GM18508 (cell line): ENCODE results near the gene ALDOA.

Experiments used
- ATAC-seq: cut with Tn5 transposase; IDR thresholded peaks from one replicate; pipeline ENCODE4 v1.9.1; 2021; ENCODE audit warnings: moderate number of reproducible peaks; ENCODE audit not compliant: insufficient read depth, unreplicated experiment

Gene ALDOA

GRCh38 chr16:30087181-30087898 is 21.8 kb downstream of the ALDOA start:
- no peak for ATAC-seq

- ATAC-seq, result no peak
Measured at GRCh38 chr16:30088237-30088831, 22.8 kb downstream of the ALDOA start.

DNA sequence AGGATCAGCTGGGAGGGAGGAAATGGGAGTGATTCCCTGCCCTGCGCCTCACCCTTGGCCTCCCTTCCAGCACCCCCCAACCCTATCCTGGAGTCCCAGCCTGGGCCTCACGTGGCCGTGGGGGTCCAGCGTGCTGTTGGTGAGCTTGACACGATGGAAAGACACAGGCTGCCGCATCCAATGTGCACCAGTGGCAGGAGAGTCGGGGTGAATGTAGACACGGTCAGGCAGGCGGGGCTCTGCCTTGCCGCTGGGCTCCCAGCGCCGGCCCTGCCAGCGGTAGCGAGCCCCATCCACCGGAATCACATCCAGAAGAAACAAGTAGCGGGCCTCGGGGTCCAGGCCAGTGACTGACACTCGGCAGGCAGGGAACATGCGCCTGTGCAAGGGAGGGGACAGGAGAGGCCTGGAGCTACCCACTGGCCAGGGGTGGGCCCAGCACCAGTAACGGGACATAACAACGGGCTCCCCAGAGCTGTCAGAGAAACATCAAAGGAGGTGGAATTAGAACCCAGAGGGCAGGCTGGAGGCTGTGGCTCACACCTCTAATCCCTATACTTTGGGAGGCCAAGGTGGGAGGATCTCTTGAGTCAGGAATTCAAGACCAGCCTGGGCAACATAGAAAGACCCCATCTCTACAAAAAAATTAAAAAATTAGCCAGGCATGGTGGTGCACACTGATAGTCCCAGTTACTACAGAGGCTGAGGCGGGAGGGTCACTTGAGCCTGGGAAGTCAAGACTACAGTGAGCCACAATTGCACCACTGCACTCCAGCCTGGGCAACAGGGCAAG is 23.5 kb downstream of the ALDOA start:
- ATAC-seq, result no peak

GRCh38 chr16:30090610-30091331 is 25.2 kb downstream of the ALDOA start:
- no peak for ATAC-seq

GRCh38 chr16:30091474-30092372 is 26.2 kb downstream of the ALDOA start, which contains the start of gene TBX6:
Gene TBX6, minus strand, starts transcription at chr16:30091924. Its CDS starts 731 bp downstream, at chr16:30091193.
- no peak for ATAC-seq

- ATAC-seq, result peak; percentile 34
Measured at GRCh38 chr16:30092373-30093010, 26.9 kb downstream of the ALDOA start.

DNA sequence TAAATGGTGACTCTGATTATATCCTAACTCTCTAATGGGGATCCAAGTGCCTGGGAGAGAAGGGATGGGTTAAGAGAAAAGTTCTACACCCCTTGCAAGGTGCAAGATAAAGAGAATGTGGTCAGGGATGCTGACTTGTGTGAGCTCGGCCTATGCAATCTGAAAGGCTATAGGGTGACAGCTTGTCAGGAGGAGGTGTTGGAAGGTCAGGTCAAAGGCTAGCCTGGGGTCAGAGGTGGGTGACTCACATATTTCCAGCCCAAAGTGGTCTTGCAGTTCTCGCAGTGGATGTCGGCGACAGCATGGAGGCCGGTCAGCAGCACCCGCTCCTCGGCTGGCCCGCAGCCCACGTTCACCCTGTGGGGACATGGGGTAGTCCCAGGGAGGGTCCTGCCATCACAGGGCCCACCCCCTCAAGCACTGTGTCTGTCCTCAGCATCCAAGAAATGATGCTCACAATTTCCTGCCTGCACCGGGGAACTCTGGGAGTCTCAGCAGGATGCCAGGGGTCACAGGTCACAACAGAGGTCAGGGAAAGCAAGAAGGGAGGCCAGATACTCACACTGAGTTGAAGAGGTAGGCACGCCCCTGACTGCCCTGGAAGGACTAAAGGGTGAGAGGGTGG is 29.1 kb downstream of the ALDOA start:
- ATAC-seq, result no peak

- ATAC-seq, result no peak
Measured at GRCh38 chr16:30095166-30096078, 29.9 kb downstream of the ALDOA start.

- no peak for ATAC-seq
Measured at GRCh38 chr16:30096105-30096861, 30.7 kb downstream of the ALDOA start, which contains the start of gene YPEL3. Gene YPEL3, minus strand, starts transcription at chr16:30096213. Its CDS starts 731 bp downstream, at chr16:30095482.

GRCh38 chr16:30096862-30097563 is 31.5 kb downstream of the ALDOA start:
- ATAC-seq, result no peak

DNA sequence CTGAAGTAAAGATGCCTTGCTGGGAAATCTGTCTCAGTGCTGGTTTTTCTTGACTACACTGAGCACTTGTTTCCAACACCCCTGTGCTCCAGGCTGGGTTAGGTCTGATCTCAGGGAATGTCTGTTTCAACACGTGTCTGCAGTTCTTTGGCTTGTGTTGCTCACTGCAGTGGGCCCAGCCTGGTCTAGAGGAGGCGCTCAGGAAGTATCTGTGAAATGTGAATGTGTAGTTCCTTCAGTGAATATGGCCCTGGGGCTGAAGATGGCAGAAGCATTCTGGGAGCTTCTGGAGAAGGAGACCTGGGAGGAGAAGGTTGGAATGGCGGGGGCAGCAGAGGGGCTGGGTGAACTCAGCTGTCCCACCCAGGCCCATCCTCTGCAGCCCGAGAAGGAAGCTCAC is 38.5 kb downstream of the ALDOA start:
- ATAC-seq, result no peak

- ATAC-seq, result no peak
Measured at GRCh38 chr16:30104492-30104891, 38.9 kb downstream of the ALDOA start.

DNA sequence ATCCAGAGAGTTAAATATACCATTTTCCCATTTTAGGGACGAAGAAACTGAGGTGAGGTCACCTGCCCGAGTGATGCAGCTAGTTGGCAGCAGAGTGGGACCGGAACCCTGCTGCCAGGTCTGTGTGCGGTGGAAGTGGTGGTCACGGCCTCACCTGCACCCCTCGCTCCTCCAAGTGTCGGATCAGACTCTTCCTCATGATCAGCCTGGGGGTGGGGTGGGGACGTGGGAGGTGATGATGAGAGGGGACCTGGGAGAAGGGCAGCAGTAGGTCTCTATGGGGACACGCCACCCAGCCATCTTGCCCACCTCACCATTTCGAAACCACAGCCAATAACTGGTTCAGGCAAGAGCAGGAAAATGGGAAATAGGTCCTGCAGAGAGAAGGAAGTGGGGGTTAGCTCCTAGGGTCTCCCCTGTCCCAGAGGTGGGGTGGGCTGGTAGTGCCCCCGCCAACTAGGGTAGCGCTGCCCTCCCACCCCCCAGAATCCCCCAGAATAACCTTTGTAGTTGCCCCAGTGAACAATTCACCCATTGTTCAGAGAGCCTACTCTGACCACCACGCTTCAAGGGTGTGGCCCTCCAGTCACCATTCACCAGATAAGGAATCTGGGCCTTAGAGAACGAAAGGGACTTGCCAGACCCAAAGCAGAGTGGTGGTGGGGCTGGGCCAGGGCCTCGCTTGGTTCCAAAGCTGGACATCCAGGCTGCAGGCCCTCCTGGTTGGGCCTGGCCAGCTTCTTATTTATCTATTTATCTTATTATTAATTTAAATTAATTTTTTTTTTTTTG is 42.7 kb downstream of the ALDOA start:
- no peak for ATAC-seq

DNA sequence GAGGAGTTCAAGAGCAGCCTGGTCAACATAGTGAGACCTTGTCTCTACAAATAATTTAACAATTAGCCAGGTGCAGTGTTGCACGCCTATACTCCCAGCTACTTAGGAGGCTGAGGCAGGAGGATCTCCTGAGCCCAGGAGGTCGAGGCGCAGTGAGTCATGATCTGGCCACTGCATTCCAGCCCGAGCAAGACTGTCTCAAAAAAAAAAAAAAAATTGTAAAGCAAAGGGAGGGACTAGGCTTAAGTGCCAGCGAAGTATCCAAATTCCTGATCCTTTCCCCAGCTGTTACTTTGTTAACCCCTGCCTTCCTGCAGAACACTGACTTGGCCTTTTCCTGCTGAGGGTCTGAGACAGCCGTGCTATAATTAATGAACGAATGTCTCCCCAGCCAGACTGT is 45.1 kb downstream of the ALDOA start:
- ATAC-seq, result no peak

- no peak for ATAC-seq
Measured at GRCh38 chr16:30112197-30113030, 46.9 kb downstream of the ALDOA start.
